ENCODE results near the gene AS3MT. TPM values are rescaled to one million over a fixed set of nuclear protein-coding genes. Genes with fewer than 3 reads are reported as not detected.

The AS3MT gene
- total RNA-seq, 4 donors from 2014 or later = 5.1 to 13.1 (median 8.9) TPM

- no peak for TF ChIP-seq POLR2AphosphoS5 (IDR thresholded peaks at IDR 0.05)
- TF ChIP-seq EP300 (IDR thresholded peaks at IDR 0.05) = no peak
- TF ChIP-seq, protein P1, sequence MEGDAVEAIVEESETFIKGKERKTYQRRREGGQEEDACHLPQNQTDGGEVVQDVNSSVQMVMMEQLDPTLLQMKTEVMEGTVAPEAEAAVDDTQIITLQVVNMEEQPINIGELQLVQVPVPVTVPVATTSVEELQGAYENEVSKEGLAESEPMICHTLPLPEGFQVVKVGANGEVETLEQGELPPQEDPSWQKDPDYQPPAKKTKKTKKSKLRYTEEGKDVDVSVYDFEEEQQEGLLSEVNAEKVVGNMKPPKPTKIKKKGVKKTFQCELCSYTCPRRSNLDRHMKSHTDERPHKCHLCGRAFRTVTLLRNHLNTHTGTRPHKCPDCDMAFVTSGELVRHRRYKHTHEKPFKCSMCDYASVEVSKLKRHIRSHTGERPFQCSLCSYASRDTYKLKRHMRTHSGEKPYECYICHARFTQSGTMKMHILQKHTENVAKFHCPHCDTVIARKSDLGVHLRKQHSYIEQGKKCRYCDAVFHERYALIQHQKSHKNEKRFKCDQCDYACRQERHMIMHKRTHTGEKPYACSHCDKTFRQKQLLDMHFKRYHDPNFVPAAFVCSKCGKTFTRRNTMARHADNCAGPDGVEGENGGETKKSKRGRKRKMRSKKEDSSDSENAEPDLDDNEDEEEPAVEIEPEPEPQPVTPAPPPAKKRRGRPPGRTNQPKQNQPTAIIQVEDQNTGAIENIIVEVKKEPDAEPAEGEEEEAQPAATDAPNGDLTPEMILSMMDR (IDR thresholded peaks at IDR 0.05) = no peak
- TF ChIP-seq POLR2A (IDR thresholded peaks at IDR 0.05) = no peak
- no peak overlapping the region for H3K27ac ChIP-seq
- no peak overlapping the region for H3K4me3 ChIP-seq
- H3K36me3 ChIP-seq = no peaks in the 10 kb centered on the region
- no peaks in the 10 kb centered on the region for H3K4me1 ChIP-seq
- 93 to 100% methylated on average over 1 to 3 of the region's 5 CpGs for WGBS, 2 donors (ENCODE audit: low coverage in 1 of 2)
- no peaks in the 10 kb centered on the region for H3K27me3 ChIP-seq
- H3K9me3 ChIP-seq = no peaks in the 10 kb centered on the region
- ATAC-seq = no peak
Observed at GRCh38 chr10:102827597-102827975, 41.7 kb upstream of the AS3MT start.

GRCh38 chr10:102831322-102832071 lies 37.8 kb upstream of the AS3MT start:
- Histone ChIP-seq H3K27me3 (peaks cover under 1% of the 10 kb centered on the region), H3K4me1 (peaks cover 0 to 11% (median 3%) of the 10 kb centered on the region in 3 donors), H3K27ac (no peak overlapping the region), H3K36me3 (no peaks in the 10 kb centered on the region), H3K4me3 (no peak overlapping the region), H3K9me3 (no peaks in the 10 kb centered on the region)
- no peak for ATAC-seq
- 64 to 67% methylated on average over 8 to 12 of the region's 16 CpGs for WGBS, 2 donors (ENCODE audit: low coverage in 1 of 2)
- TF ChIP-seq, protein P1 (IDR thresholded peaks at IDR 0.05) = no peak
- TF ChIP-seq EP300 (IDR thresholded peaks at IDR 0.05) = no peak
- TF ChIP-seq POLR2A (IDR thresholded peaks at IDR 0.05) = no peak
- no peak for TF ChIP-seq POLR2AphosphoS5 (IDR thresholded peaks at IDR 0.05)

- Histone ChIP-seq H3K9me3 (no peaks in the 10 kb centered on the region), H3K36me3 (no peaks in the 10 kb centered on the region), H3K4me3 (no peak overlapping the region), H3K4me1 (peaks cover 0 to 11% (median 3%) of the 10 kb centered on the region in 3 donors), H3K27me3 (peaks cover 3% of the 10 kb centered on the region), H3K27ac (no peak overlapping the region)
- ATAC-seq = no peak
- 89% methylated on average over 6 of the region's 14 CpGs; no CpG with 5 or more reads in 1 of the 2 donors for WGBS, 2 donors (ENCODE audit: low coverage in 1 of 2)
- no peak for TF ChIP-seq POLR2A (IDR thresholded peaks at IDR 0.05)
- TF ChIP-seq POLR2AphosphoS5 (IDR thresholded peaks at IDR 0.05) = no peak
- TF ChIP-seq, protein P1 (IDR thresholded peaks at IDR 0.05) = no peak
- TF ChIP-seq EP300 (IDR thresholded peaks at IDR 0.05) = no peak
Observed at GRCh38 chr10:102832248-102832647, 37.0 kb upstream of the AS3MT start.

- ATAC-seq = no peak
- TF ChIP-seq POLR2A (IDR thresholded peaks at IDR 0.05) (no peak), EP300 (IDR thresholded peaks at IDR 0.05) (no peak), POLR2AphosphoS5 (IDR thresholded peaks at IDR 0.05) (no peak)
- TF ChIP-seq, protein P1 (IDR thresholded peaks at IDR 0.05) = no peak
- H3K27me3 ChIP-seq = peaks cover 3% of the 10 kb centered on the region
- H3K36me3 ChIP-seq = no peaks in the 10 kb centered on the region
- H3K9me3 ChIP-seq = peaks cover 0 to 3% (median 0%) of the 10 kb centered on the region in 3 donors
- no peak overlapping the region for H3K27ac ChIP-seq
- no peak overlapping the region for H3K4me3 ChIP-seq
- 93% methylated on average over 3 of the region's 4 CpGs; no CpG with 5 or more reads in 1 of the 2 donors for WGBS, 2 donors (ENCODE audit: low coverage in 1 of 2)
- peaks cover 0 to 11% (median 3%) of the 10 kb centered on the region in 3 donors for H3K4me1 ChIP-seq
Observed at GRCh38 chr10:102832987-102833386, 36.3 kb upstream of the AS3MT start.

GRCh38 chr10:102834143-102834542 lies 35.1 kb upstream of the AS3MT start:
- Histone ChIP-seq H3K4me1 (peaks cover 0 to 11% (median 3%) of the 10 kb centered on the region in 3 donors), H3K36me3 (no peaks in the 10 kb centered on the region), H3K27ac (no peak overlapping the region), H3K27me3 (peaks cover 3% of the 10 kb centered on the region), H3K4me3 (no peak overlapping the region), H3K9me3 (peaks cover 0 to 12% (median 0%) of the 10 kb centered on the region in 3 donors)
- ATAC-seq = no peak
- 47 to 57% methylated on average over 4 to 9 of the region's 9 CpGs for WGBS, 2 donors (ENCODE audit: low coverage in 1 of 2)
- TF ChIP-seq POLR2A (IDR thresholded peaks at IDR 0.05) (no peak), POLR2AphosphoS5 (IDR thresholded peaks at IDR 0.05) (no peak), EP300 (IDR thresholded peaks at IDR 0.05) (no peak)
- TF ChIP-seq, protein P1 (IDR thresholded peaks at IDR 0.05) = no peak

Data from gastroesophageal sphincter (tissue), 4 donors.